Gastroesophageal sphincter (tissue), 4 donors: ENCODE data around the gene FAM135A. TPM values are rescaled to one million over a fixed set of nuclear protein-coding genes. Genes with fewer than 3 reads are reported as not detected.

ENCODE experiments used
- ATAC-seq: fragments of 150-250 bp; one replicate; pipeline ENCODE4 v1.9.1; 2016; ENCODE audit warnings: mild to moderate bottlenecking, moderate library complexity
- H3K27ac ChIP-seq, 4 donors: fragments of 200-600 bp; sonication (generic) in 3 of 4; 1 replicate in 3 of 4; 2 replicates in 1 of 4; pipeline ENCODE4 v1.5.1; 2016 to 2019
- H3K27me3 ChIP-seq: fragments of 200-600 bp; sonication (generic); one replicate; pipeline ENCODE4 v1.5.1; 2019
- H3K36me3 ChIP-seq, 2 donors: fragments of 200-600 bp; sonication (generic); one replicate each; pipeline ENCODE4 v1.5.1; 2019; ENCODE audit warnings: control low read depth in 1 of 2
- H3K4me1 ChIP-seq, 3 donors: fragments of 200-600 bp; sonication (generic); 1 replicate in 2 of 3; 2 replicates in 1 of 3; pipeline ENCODE4 v1.5.1; 2016 to 2019; ENCODE audit warnings: control low read depth in 2 of 3
- H3K4me3 ChIP-seq, 2 donors: fragments of 200-600 bp; sonication (generic); one replicate each; pipeline ENCODE4 v1.5.1; 2019; ENCODE audit warnings: mild to moderate bottlenecking in 1 of 2, moderate library complexity in 1 of 2
- H3K9me3 ChIP-seq, 3 donors: fragments of 200-600 bp; sonication (generic); one replicate each; pipeline ENCODE4 v1.5.1; 2017 to 2019; ENCODE audit warnings: control low read depth in 2 of 3
- EP300 ChIP-seq: sonication (generic); formaldehyde crosslinking; IDR thresholded peaks from one replicate; pipeline ENCODE4 v1.6.1; 2017; ENCODE audit warnings: antibody characterized with exemption, mild to moderate bottlenecking
- POLR2A ChIP-seq, 2 donors: fragments of 450-650 bp; IDR thresholded peaks; one replicate each; pipeline ENCODE4 v1.6.1; 2017; ENCODE audit warnings: antibody characterized with exemption in 2 of 2, mild to moderate bottlenecking in 2 of 2, moderate library complexity in 1 of 2
- POLR2AphosphoS5 ChIP-seq: sonication (generic); formaldehyde crosslinking; IDR thresholded peaks from one replicate; pipeline ENCODE4 v1.6.1; 2017; ENCODE audit warnings: antibody characterized with exemption
- WGBS, 2 donors: methylation state at CpG; one replicate each; pipeline ENCODE4 v1.1.5; 2018; ENCODE audit warnings: low coverage in 1 of 2; 5-methylcytosine and 5-hydroxymethylcytosine counted together
- total RNA-seq, 4 donors: library from RNA; depleted of rRNA; stranded (reverse); fragments of >200 nt; gene quantifications; one replicate each; pipeline ENCODE4 v1.1.0, GENCODE V29; 2016
- TF ChIP-seq, protein P1 (sequence below), 4 experiments: fragments of 200-600 bp in 2 of 4; fragments of 450-650 bp in 2 of 4; sonication (generic) in 1 of 4; IDR thresholded peaks; one replicate each; pipeline ENCODE4 v1.5.1; 2017 to 2019; ENCODE audit warnings: antibody characterized with exemption in 4 of 4, mild to moderate bottlenecking in 2 of 4, moderate library complexity in 2 of 4

The FAM135A gene
- total RNA-seq, 4 donors from 2014 or later = 15.4 to 37.0 (median 29.9) TPM

DNA sequence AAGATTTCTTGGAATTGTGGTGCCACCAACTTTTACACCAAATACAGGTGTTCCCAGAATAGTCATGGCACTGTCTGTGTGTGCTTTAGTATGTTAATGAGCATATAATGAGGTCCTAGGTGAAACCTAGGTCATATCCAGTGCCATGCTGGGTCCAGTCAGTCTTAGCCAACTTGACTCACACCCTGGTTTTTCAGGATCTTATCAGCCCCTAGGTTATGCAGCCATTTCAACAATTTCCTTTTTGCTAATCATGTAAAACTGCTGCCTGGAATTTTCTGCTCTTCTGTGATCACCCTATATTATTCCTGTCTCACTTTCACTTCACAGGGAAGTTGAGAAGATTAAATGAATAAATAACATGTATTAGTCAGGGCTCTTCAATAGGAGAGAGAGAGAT is 177.1 kb downstream of the FAM135A start:
- ATAC-seq = no peak
- Histone ChIP-seq H3K9me3 (no peaks in the 10 kb centered on the region), H3K4me3 (no peak overlapping the region), H3K4me1 (peaks cover 0 to 9% (median 4%) of the 10 kb centered on the region in 3 donors), H3K36me3 (peaks cover 0 to 59% of the 10 kb centered on the region in 2 donors), H3K27ac (no peak overlapping the region), H3K27me3 (no peaks in the 10 kb centered on the region)
- TF ChIP-seq EP300 = no peak
- no peak for TF ChIP-seq POLR2A (IDR thresholded peaks at IDR 0.05)
- TF ChIP-seq, protein P1, sequence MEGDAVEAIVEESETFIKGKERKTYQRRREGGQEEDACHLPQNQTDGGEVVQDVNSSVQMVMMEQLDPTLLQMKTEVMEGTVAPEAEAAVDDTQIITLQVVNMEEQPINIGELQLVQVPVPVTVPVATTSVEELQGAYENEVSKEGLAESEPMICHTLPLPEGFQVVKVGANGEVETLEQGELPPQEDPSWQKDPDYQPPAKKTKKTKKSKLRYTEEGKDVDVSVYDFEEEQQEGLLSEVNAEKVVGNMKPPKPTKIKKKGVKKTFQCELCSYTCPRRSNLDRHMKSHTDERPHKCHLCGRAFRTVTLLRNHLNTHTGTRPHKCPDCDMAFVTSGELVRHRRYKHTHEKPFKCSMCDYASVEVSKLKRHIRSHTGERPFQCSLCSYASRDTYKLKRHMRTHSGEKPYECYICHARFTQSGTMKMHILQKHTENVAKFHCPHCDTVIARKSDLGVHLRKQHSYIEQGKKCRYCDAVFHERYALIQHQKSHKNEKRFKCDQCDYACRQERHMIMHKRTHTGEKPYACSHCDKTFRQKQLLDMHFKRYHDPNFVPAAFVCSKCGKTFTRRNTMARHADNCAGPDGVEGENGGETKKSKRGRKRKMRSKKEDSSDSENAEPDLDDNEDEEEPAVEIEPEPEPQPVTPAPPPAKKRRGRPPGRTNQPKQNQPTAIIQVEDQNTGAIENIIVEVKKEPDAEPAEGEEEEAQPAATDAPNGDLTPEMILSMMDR (IDR thresholded peaks at IDR 0.05) = no peak
- no peak for TF ChIP-seq POLR2AphosphoS5

DNA sequence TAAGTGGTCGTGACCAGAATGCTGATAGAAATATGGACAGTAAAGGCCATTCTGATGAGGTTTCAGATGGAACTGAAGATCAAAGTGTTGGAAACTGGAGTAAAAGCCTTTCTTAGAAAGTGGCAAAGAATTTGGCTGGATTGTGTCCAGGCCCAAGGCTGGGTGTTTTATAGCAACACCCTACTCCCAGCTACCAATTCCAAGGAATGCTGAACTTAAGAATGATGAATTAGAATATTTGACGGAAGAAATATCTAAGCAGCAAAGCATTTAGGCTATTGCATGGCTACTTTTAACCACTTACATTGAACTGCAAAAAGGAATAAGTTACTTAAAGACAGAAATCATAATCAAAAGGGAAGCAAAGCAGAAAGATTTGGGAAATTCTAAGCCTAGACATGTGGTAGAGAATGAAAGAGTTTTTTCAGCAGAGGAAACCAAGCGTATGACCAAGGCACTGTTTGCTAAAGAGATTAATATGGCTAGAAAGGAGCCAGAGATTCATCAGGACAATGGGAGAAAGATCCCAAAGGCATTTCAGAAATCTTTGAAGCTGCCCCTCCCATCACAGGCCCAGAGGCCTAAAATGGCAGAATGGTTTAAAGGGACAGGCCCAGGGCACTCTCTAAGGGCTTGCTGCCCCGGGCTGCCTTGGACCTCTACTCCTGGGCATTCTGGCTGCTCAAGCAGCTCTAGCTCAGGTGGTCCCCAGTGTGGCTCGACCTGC is 179.2 kb downstream of the FAM135A start:
- Histone ChIP-seq H3K4me1 (peaks cover 0 to 9% (median 4%) of the 10 kb centered on the region in 3 donors), H3K9me3 (no peaks in the 10 kb centered on the region), H3K27ac (peak overlapping the region in 1 of 4 donors; percentile 6), H3K4me3 (no peak overlapping the region), H3K27me3 (no peaks in the 10 kb centered on the region), H3K36me3 (peaks cover 0 to 40% of the 10 kb centered on the region in 2 donors)
- TF ChIP-seq POLR2AphosphoS5 (no peak), EP300 (no peak), POLR2A (IDR thresholded peaks at IDR 0.05) (no peak)
- TF ChIP-seq, protein P1 (IDR thresholded peaks at IDR 0.05) = no peak
- 36 to 44% methylated on average over 3 to 4 of the region's 5 CpGs for WGBS, 2 donors
- no peak for ATAC-seq

DNA sequence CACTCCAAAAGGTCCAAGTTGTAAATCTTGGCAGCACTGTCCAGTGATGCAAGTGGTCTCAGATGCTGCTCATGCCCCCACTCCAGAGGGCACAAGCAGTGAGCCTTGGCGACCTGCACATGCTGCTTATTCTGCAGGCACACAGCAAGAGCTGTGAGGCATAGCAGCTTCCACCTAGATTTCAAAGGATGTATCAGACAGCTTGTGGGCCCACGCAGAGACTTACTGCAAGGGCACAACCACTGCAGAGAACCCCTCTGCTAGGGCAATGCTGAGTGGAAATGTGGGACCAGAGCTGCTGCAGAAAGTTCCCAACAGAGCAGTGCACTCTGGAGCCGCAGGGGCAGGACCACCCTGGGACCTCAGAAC is 179.8 kb downstream of the FAM135A start:
- no CpG with 5 or more reads among the region's 3 CpGs for WGBS, 2 donors
- Histone ChIP-seq H3K4me3 (no peak overlapping the region), H3K27me3 (no peaks in the 10 kb centered on the region), H3K36me3 (peaks cover 0 to 35% of the 10 kb centered on the region in 2 donors), H3K4me1 (peaks cover 0 to 9% (median 4%) of the 10 kb centered on the region in 3 donors), H3K27ac (peak overlapping the region in 1 of 4 donors; percentile 6), H3K9me3 (no peaks in the 10 kb centered on the region)
- no peak for ATAC-seq
- TF ChIP-seq EP300 (no peak), POLR2A (IDR thresholded peaks at IDR 0.05) (no peak), POLR2AphosphoS5 (no peak)
- TF ChIP-seq, protein P1 (IDR thresholded peaks at IDR 0.05) = no peak

DNA sequence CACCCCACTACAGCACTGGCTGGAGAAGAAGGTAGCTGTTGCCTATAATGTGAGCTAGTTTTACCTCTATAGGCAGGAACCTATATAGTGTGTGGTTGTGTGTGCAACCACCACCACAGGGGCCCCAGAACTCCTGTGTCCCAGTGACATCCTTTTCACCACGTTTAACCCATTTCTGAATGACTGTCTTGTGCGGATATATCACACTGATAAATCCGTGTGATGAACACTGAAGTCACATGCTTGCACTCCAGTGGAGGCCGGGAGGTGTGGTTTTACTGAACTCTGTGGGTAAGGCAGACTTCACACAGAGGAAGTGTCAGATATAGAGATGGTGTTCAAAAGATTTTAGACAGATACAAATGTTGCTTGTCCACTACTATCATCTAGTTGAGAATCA is 185.9 kb downstream of the FAM135A start:
- no peak overlapping the region for H3K4me3 ChIP-seq
- H3K27ac ChIP-seq = no peak overlapping the region
- no peaks in the 10 kb centered on the region for H3K27me3 ChIP-seq
- H3K36me3 ChIP-seq = no peaks in the 10 kb centered on the region
- H3K9me3 ChIP-seq = no peaks in the 10 kb centered on the region
- 81 to 100% methylated on average over 1 to 4 of the region's 4 CpGs for WGBS, 2 donors
- TF ChIP-seq POLR2AphosphoS5 = no peak
- TF ChIP-seq, protein P1 (IDR thresholded peaks at IDR 0.05) = no peak
- no peak for TF ChIP-seq EP300
- no peak for TF ChIP-seq POLR2A (IDR thresholded peaks at IDR 0.05)
- no peak for ATAC-seq
- no peaks in the 10 kb centered on the region for H3K4me1 ChIP-seq

DNA sequence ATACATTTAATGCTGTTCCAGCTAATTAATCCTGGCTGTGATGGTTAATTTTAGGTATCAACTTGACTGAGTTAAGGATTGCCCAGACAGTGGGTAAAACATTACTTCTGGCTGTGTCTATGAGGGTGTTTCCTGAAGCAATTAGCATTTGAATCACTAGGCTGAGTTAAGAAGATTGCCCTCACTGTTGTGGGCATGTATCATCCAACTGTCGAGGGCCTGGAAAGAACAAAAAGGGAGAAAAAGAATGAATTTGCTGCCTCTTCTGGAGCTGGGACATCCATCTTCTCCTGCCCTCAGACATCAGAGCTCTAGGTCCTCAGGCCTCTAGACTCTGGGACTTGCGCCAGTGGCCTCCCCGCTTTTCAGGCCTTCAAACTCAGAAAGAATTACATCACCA is 187.7 kb downstream of the FAM135A start:
- no peaks in the 10 kb centered on the region for H3K27me3 ChIP-seq
- no peak overlapping the region for H3K27ac ChIP-seq
- no peak overlapping the region for H3K4me3 ChIP-seq
- ATAC-seq = no peak
- TF ChIP-seq, protein P1 (IDR thresholded peaks at IDR 0.05) = no peak
- TF ChIP-seq EP300 (no peak), POLR2AphosphoS5 (no peak), POLR2A (IDR thresholded peaks at IDR 0.05) (no peak)
- no peaks in the 10 kb centered on the region for H3K4me1 ChIP-seq
- no peaks in the 10 kb centered on the region for H3K9me3 ChIP-seq
- WGBS, 2 donors = 0 to 60% methylated on average over 1 to 3 of the region's 3 CpGs
- no peaks in the 10 kb centered on the region for H3K36me3 ChIP-seq
